ENCODE measurements around the gene PIWIL1.

DNA sequence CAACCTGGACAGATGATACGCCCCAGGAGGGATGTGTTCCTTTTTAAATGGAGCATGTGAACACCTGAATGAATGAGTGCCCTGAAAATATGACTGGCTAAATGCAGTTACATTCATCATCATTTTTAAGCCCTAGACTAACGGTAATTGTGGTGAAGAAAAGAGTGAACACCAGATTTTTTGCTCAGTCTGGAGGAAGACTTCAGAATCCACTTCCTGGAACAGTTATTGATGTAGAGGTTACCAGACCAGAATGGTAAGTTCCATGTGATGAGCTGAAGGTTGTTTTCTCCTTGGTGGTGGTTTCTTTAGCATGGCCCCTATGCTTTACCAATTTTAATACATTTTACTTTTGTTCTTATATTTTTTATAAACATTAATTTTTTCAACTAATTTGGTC is 29.3 kb downstream of the PIWIL1 start:
- TF ChIP-seq, protein P1, sequence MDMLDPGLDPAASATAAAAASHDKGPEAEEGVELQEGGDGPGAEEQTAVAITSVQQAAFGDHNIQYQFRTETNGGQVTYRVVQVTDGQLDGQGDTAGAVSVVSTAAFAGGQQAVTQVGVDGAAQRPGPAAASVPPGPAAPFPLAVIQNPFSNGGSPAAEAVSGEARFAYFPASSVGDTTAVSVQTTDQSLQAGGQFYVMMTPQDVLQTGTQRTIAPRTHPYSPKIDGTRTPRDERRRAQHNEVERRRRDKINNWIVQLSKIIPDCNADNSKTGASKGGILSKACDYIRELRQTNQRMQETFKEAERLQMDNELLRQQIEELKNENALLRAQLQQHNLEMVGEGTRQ (IDR thresholded peaks at IDR 0.05; ENCODE audit: low read depth, low read length) = no peak
- TF ChIP-seq, protein P2, sequence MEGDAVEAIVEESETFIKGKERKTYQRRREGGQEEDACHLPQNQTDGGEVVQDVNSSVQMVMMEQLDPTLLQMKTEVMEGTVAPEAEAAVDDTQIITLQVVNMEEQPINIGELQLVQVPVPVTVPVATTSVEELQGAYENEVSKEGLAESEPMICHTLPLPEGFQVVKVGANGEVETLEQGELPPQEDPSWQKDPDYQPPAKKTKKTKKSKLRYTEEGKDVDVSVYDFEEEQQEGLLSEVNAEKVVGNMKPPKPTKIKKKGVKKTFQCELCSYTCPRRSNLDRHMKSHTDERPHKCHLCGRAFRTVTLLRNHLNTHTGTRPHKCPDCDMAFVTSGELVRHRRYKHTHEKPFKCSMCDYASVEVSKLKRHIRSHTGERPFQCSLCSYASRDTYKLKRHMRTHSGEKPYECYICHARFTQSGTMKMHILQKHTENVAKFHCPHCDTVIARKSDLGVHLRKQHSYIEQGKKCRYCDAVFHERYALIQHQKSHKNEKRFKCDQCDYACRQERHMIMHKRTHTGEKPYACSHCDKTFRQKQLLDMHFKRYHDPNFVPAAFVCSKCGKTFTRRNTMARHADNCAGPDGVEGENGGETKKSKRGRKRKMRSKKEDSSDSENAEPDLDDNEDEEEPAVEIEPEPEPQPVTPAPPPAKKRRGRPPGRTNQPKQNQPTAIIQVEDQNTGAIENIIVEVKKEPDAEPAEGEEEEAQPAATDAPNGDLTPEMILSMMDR (conservative IDR thresholded peaks at IDR 0.05; ENCODE audit: low read depth, low read length) = no peak
- TF ChIP-seq MXI1 (IDR thresholded peaks at IDR 0.05; ENCODE audit: borderline replicate concordance, low read depth, low read length) = no peak
- TF ChIP-seq POLR2A (IDR thresholded peaks at IDR 0.05; ENCODE audit: low read depth, low read length) = no peak
- no peak for TF ChIP-seq BHLHE40 (IDR thresholded peaks at IDR 0.05; ENCODE audit: low read depth, low read length)
- no peak for TF ChIP-seq MAZ (IDR thresholded peaks at IDR 0.05; ENCODE audit: borderline replicate concordance, low read depth, low read length)
- no peak for TF ChIP-seq RFX5 (IDR thresholded peaks at IDR 0.05; ENCODE audit: low read depth, low read length)
- no peak for TF ChIP-seq CEBPB (IDR thresholded peaks at IDR 0.05; ENCODE audit: low read depth, low read length)
- no peak for TF ChIP-seq MAFK (IDR thresholded peaks at IDR 0.05; ENCODE audit: low read depth, low read length)
- TF ChIP-seq CHD1 (IDR thresholded peaks at IDR 0.05; ENCODE audit: low read depth, low read length) = no peak
- no peak for TF ChIP-seq RAD21 (IDR thresholded peaks at IDR 0.05; ENCODE audit: low read length)
- TF ChIP-seq, protein P3, sequence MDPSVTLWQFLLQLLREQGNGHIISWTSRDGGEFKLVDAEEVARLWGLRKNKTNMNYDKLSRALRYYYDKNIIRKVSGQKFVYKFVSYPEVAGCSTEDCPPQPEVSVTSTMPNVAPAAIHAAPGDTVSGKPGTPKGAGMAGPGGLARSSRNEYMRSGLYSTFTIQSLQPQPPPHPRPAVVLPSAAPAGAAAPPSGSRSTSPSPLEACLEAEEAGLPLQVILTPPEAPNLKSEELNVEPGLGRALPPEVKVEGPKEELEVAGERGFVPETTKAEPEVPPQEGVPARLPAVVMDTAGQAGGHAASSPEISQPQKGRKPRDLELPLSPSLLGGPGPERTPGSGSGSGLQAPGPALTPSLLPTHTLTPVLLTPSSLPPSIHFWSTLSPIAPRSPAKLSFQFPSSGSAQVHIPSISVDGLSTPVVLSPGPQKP (IDR thresholded peaks at IDR 0.05; ENCODE audit: borderline replicate concordance, low read depth, low read length) = no peak
- TF ChIP-seq RCOR1 (IDR thresholded peaks at IDR 0.05; ENCODE audit: insufficient replicate concordance, low read length) = no peak

Data from IMR-90 (cell line).